Activated naive CD4-positive, alpha-beta T cell treated with anti-CD3 and anti-CD28 coated beads, Interleukin-2, amount 50 U/mL, for 24 hours (primary cell): ENCODE measurements around the gene CALML3.

Source experiments
- H3K27ac Mint-ChIP-seq: one replicate; pipeline ENCODE4 v1.8.0; 2021; ENCODE audit warnings: mild to moderate bottlenecking, mixed read lengths
- H3K27me3 Mint-ChIP-seq: one replicate; pipeline ENCODE4 v1.8.0; 2021; ENCODE audit warnings: mixed read lengths
- H3K36me3 Mint-ChIP-seq: one replicate; pipeline ENCODE4 v1.8.0; 2021; ENCODE audit warnings: mixed read lengths
- H3K4me1 Mint-ChIP-seq: one replicate; pipeline ENCODE4 v1.8.0; 2021; ENCODE audit warnings: mixed read lengths
- H3K4me3 Mint-ChIP-seq: one replicate; pipeline ENCODE4 v1.8.0; 2021; ENCODE audit warnings: mild to moderate bottlenecking, mixed read lengths
- H3K9me3 Mint-ChIP-seq: one replicate; pipeline ENCODE4 v1.8.0; 2021; ENCODE audit warnings: mixed read lengths

CALML3 gene

DNA sequence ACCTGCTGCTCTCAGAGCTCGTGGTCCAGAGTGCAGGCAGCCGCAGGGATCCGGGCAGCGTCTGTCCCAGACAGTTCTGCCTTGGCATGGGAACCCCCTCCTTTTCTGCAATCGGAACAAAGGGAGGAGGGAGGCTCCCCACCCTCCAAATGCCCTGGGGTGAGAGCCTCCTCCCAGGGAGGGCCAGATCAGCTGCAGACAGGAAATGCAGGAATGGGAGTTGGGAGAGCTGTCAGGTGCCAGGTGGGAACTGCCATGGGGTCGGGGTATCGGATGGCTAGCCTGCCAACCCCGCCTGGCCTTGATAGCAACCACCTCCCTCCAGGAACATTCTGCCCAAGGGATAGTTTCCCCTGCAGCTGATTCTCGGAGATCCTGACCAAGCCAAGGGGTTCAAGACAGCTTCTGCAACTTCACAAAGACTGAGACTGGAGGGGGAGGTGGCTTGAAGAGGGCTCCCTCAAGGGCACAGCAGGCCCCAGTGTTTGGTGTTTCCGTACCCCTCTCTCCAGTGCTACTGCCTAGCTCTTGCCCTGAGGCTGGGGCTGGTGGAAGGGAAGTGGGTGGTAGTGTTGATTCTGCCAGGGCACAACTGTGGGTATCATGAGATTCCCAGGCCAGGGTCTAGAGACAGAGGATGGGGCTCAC is 25.1 kb upstream of the CALML3 start, which contains the start of gene CALML5:
Gene CALML5, minus strand, starts transcription at position 78 of the 648 bp plus-strand sequence. CDS start 132 bp downstream, outside the sequence.
- Mint-ChIP-seq H3K4me3 (no peak within 1 kb of the TSS), H3K27me3 (no peaks in the 10 kb centered on the region), H3K4me1 (no peaks in the 10 kb centered on the region), H3K36me3 (no peaks in the 10 kb centered on the region), H3K27ac (no peak within 1 kb of the TSS), H3K9me3 (no peaks in the 10 kb centered on the region)

- no peak overlapping the region for H3K4me3 Mint-ChIP-seq
- no peak overlapping the region for H3K27ac Mint-ChIP-seq
- no peaks in the 10 kb centered on the region for H3K27me3 Mint-ChIP-seq
- no peaks in the 10 kb centered on the region for H3K36me3 Mint-ChIP-seq
- no peaks in the 10 kb centered on the region for H3K9me3 Mint-ChIP-seq
- H3K4me1 Mint-ChIP-seq = no peaks in the 10 kb centered on the region
These were observed 24.5 kb upstream of the CALML3 start for GRCh38 chr10:5500162-5500670.

GRCh38 chr10:5500910-5501309 is 23.9 kb upstream of the CALML3 start:
- Mint-ChIP-seq H3K27ac (no peak overlapping the region), H3K4me3 (no peak overlapping the region), H3K4me1 (no peaks in the 10 kb centered on the region), H3K27me3 (no peaks in the 10 kb centered on the region), H3K9me3 (no peaks in the 10 kb centered on the region), H3K36me3 (no peaks in the 10 kb centered on the region)

- H3K4me3 Mint-ChIP-seq = no peak overlapping the region
- no peaks in the 10 kb centered on the region for H3K27me3 Mint-ChIP-seq
- no peak overlapping the region for H3K27ac Mint-ChIP-seq
- no peaks in the 10 kb centered on the region for H3K4me1 Mint-ChIP-seq
- H3K9me3 Mint-ChIP-seq = no peaks in the 10 kb centered on the region
- no peaks in the 10 kb centered on the region for H3K36me3 Mint-ChIP-seq
These were observed 22.7 kb upstream of the CALML3 start for GRCh38 chr10:5502061-5502521.

DNA sequence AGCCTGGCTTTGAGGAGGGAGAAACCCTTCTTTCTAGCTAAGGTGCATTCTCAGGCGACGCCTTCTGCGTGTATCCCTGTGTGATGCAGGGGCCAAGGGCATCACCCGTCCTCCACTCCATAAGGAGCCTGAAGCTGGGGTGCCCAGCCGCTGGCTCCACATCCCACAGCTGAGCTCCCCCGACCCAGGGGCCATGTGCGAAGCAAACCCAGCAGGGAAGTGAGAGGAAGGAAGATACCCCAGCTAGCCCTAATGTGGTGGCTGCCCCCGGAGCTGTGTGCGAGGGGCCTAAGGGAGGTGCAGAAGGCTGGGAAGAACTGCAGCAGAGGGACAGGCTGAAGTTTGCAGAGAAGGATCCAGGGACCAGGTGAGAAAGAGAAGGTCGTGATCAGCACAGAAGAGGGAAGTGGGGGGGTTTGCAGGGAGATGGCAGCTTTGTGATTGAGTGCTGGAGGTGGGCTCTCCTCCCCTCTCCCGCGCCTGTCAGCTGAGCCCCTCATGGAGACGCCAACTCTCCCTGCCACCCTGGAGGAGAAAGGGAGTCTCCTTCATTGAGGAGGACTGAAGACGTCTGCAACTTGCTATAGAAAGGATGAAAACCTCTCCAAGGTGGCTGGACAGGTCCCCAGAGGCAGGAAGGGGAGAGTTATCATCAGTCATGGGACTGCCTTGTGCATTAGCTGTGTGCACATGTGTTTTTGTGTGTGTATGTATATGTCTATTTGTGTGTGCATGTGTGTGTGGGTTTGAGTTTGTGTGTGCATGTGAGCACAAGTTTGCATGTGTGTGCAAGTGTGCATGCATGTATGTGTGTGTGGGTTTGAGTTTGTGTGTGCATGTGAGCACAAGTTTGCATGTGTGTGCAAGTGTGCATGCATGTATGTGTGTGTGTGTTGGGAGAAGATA is 21.9 kb upstream of the CALML3 start:
- Mint-ChIP-seq H3K9me3 (no peaks in the 10 kb centered on the region), H3K4me3 (no peak overlapping the region), H3K4me1 (no peaks in the 10 kb centered on the region), H3K36me3 (no peaks in the 10 kb centered on the region), H3K27ac (no peak overlapping the region), H3K27me3 (no peaks in the 10 kb centered on the region)

- no peaks in the 10 kb centered on the region for H3K36me3 Mint-ChIP-seq
- H3K4me1 Mint-ChIP-seq = no peaks in the 10 kb centered on the region
- no peak overlapping the region for H3K4me3 Mint-ChIP-seq
- no peak overlapping the region for H3K27ac Mint-ChIP-seq
- no peaks in the 10 kb centered on the region for H3K27me3 Mint-ChIP-seq
- no peaks in the 10 kb centered on the region for H3K9me3 Mint-ChIP-seq
These were observed 21.3 kb upstream of the CALML3 start for GRCh38 chr10:5503477-5503835.

GRCh38 chr10:5504146-5505072 is 20.4 kb upstream of the CALML3 start:
- Mint-ChIP-seq H3K4me1 (no peaks in the 10 kb centered on the region), H3K36me3 (no peaks in the 10 kb centered on the region), H3K4me3 (no peak overlapping the region), H3K9me3 (no peaks in the 10 kb centered on the region), H3K27me3 (no peaks in the 10 kb centered on the region), H3K27ac (no peak overlapping the region)

DNA sequence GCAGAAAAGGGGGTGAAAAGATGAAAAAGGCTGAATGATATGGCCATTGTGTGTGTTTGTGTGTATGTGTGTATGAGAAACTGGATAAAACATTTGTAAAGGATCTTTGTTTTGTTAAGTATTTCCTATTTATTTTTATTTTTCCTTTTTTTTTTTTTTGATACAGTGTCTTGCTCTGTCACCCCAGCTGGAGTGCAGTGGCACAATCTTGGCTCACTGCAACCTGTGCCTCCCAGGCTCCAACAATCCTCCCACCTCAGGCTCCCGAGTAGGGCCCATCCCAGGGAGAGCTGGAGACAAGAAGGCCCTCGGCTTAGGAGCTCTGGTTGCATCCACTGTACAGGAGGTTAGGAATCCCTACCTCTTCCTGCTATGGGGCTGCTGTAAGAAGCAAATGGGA is 18.5 kb upstream of the CALML3 start:
- no peak overlapping the region for H3K27ac Mint-ChIP-seq
- H3K4me1 Mint-ChIP-seq = no peaks in the 10 kb centered on the region
- H3K27me3 Mint-ChIP-seq = no peaks in the 10 kb centered on the region
- H3K36me3 Mint-ChIP-seq = no peaks in the 10 kb centered on the region
- H3K4me3 Mint-ChIP-seq = no peak overlapping the region
- H3K9me3 Mint-ChIP-seq = no peaks in the 10 kb centered on the region

DNA sequence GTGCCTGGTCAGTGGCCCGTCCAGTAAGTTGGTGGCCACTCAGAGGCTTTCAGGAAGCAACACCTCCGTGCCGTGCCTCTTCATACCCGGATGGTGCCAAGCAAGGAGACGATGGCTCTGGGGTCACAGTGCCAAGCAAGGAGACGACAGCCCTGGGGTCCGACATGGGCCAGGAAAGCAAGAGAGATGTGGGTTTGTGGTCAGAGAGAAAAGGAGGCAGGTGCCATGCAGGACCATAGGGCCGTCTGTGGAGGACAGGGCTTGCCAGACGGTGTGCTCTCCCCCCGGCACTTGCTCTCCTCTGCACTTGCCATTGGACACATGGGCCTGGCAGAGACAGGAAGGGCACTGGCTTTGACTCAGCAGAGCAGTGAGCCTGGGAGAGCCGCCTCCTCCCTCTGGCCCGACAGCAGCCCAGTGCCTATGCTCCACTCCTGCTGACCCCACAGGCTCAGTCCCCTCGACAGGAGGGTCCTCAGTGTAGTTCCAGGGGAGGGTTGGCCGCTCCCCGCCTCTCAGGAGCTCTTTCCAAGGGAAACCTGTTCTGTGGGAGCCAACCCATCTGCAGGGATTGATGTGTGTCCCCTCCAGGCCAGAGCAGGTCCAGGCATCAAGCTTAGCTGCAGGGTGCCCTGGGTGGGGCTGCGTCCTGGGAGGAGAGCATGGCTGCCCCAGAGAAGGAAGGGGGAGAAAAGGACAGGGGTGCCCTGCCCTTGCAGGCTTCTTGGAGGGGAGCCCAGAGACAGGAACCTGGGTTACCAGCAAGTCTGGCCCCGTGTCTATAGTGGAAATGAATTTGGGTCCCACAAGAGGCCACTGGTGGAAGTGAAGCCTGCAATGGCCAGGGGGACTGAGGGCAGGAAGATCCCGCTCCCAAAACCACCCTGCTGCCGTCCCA is 17.8 kb upstream of the CALML3 start:
- Mint-ChIP-seq H3K9me3 (no peaks in the 10 kb centered on the region), H3K27me3 (no peaks in the 10 kb centered on the region), H3K4me1 (no peaks in the 10 kb centered on the region), H3K4me3 (no peak overlapping the region), H3K27ac (no peak overlapping the region), H3K36me3 (no peaks in the 10 kb centered on the region)

GRCh38 chr10:5507649-5508131 is 17.1 kb upstream of the CALML3 start:
- Mint-ChIP-seq H3K4me1 (no peaks in the 10 kb centered on the region), H3K27me3 (no peaks in the 10 kb centered on the region), H3K36me3 (no peaks in the 10 kb centered on the region), H3K4me3 (no peak overlapping the region), H3K27ac (no peak overlapping the region), H3K9me3 (no peaks in the 10 kb centered on the region)

GRCh38 chr10:5508161-5508604 is 16.6 kb upstream of the CALML3 start:
- Mint-ChIP-seq H3K27me3 (no peaks in the 10 kb centered on the region), H3K4me3 (no peak overlapping the region), H3K4me1 (peaks cover 5% of the 10 kb centered on the region), H3K36me3 (no peaks in the 10 kb centered on the region), H3K27ac (no peak overlapping the region), H3K9me3 (no peaks in the 10 kb centered on the region)

DNA sequence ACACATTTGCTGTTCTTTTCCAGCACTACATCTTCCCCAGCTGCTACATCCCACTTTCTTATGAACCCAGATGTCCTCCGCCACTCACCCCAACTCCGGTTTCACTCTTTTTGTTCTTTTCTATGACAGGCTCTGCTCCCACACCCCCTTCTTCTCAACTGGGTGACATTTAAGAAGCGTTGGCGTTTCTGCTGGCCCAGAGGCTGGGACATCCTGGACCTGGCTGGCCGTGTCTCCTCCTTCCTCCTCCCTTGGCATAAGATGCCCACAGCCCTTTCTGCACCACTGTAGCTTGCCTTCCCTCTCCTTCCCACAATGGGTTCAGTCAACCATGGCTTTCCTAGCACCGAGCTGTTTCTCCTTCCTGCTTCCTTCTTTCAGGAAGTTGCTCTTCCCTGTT is 16.0 kb upstream of the CALML3 start:
- H3K36me3 Mint-ChIP-seq = no peaks in the 10 kb centered on the region
- peaks cover 10% of the 10 kb centered on the region for H3K4me1 Mint-ChIP-seq
- no peak overlapping the region for H3K4me3 Mint-ChIP-seq
- no peak overlapping the region for H3K27ac Mint-ChIP-seq
- no peaks in the 10 kb centered on the region for H3K9me3 Mint-ChIP-seq
- H3K27me3 Mint-ChIP-seq = no peaks in the 10 kb centered on the region

DNA sequence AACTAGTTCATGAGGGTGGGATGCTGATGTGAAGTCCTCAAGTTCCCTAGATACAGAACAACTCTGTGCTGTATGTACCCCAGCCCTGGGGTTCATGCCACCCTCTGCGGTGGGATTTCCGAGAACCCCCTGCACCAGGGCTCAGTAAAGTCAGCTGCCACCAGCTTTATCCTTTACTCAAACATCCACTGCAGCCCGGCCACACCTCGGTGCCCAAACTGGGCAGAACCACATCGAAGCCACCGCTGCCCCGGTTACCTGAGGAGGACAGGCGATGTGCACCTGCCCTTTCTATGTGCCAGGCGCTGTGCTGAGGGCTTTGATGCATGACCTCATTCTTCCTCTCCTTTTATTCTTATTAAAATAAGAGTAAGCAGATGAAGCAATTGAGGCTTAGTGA is 15.5 kb upstream of the CALML3 start:
- no peak overlapping the region for H3K27ac Mint-ChIP-seq
- H3K27me3 Mint-ChIP-seq = no peaks in the 10 kb centered on the region
- H3K9me3 Mint-ChIP-seq = no peaks in the 10 kb centered on the region

GRCh38 chr10:5509691-5510090 is 15.1 kb upstream of the CALML3 start:
- no peaks in the 10 kb centered on the region for H3K9me3 Mint-ChIP-seq

More for the DNA sequence above, 15.5 kb upstream of the CALML3 start:
- Mint-ChIP-seq H3K36me3 (no peaks in the 10 kb centered on the region), H3K4me3 (no peak overlapping the region), H3K4me1 (peaks cover 10% of the 10 kb centered on the region)

More at GRCh38 chr10:5509691-5510090, 15.1 kb upstream of the CALML3 start:
- Mint-ChIP-seq H3K27ac (no peak overlapping the region), H3K4me3 (no peak overlapping the region), H3K4me1 (peaks cover 10% of the 10 kb centered on the region), H3K36me3 (no peaks in the 10 kb centered on the region), H3K27me3 (no peaks in the 10 kb centered on the region)
